HG02588 (cell line): ENCODE results near the gene UGT2A3.

Source experiments
- ATAC-seq: cut with Tn5 transposase; IDR thresholded peaks from one replicate; pipeline ENCODE4 v1.9.1; 2021; ENCODE audit warnings: mild to moderate bottlenecking, moderate library complexity; ENCODE audit not compliant: unreplicated experiment

The UGT2A3 gene

GRCh38 chr4:68917016-68917415, 34.6 kb downstream of the UGT2A3 start:
- no peak for ATAC-seq

GRCh38 chr4:68912807-68913206, 38.8 kb downstream of the UGT2A3 start:
- no peak for ATAC-seq

- no peak for ATAC-seq
Measured at GRCh38 chr4:68909385-68909784, 42.2 kb downstream of the UGT2A3 start.

GRCh38 chr4:68907788-68908700, 43.6 kb downstream of the UGT2A3 start:
- ATAC-seq: no peak

GRCh38 chr4:68907245-68907644, 44.4 kb downstream of the UGT2A3 start:
- no peak for ATAC-seq

- no peak for ATAC-seq
Measured at GRCh38 chr4:68906780-68907137, 44.8 kb downstream of the UGT2A3 start.

GRCh38 chr4:68905939-68906779, 45.4 kb downstream of the UGT2A3 start:
- ATAC-seq: no peak

- ATAC-seq: no peak
Measured at GRCh38 chr4:68905598-68905938, 46.0 kb downstream of the UGT2A3 start.

- peak; percentile 80 for ATAC-seq
Measured at GRCh38 chr4:68904786-68905185, 46.8 kb downstream of the UGT2A3 start.

GRCh38 chr4:68896749-68897148, 54.9 kb downstream of the UGT2A3 start:
- ATAC-seq: no peak

- ATAC-seq: no peak
Measured at GRCh38 chr4:68895561-68896198, 55.9 kb downstream of the UGT2A3 start.

GRCh38 chr4:68892861-68893260, 58.7 kb downstream of the UGT2A3 start:
- ATAC-seq: no peak

- no peak for ATAC-seq
Measured at GRCh38 chr4:68891678-68892077, 59.9 kb downstream of the UGT2A3 start.

- ATAC-seq: no peak
Measured at GRCh38 chr4:68885545-68885944, 66.1 kb downstream of the UGT2A3 start.

GRCh38 chr4:68883870-68884269, 67.7 kb downstream of the UGT2A3 start:
- ATAC-seq: no peak
